ENCODE data around the gene ENPP6. TPM values are rescaled to one million over a fixed set of nuclear protein-coding genes. Genes with fewer than 3 reads are reported as not detected.
A peak's percentile ranks its signal among the peaks of the same experiment; 100 is the strongest.

The ENPP6 gene
- total and polyA plus RNA-seq, 4 experiments from 2014 or later = not detected

DNA sequence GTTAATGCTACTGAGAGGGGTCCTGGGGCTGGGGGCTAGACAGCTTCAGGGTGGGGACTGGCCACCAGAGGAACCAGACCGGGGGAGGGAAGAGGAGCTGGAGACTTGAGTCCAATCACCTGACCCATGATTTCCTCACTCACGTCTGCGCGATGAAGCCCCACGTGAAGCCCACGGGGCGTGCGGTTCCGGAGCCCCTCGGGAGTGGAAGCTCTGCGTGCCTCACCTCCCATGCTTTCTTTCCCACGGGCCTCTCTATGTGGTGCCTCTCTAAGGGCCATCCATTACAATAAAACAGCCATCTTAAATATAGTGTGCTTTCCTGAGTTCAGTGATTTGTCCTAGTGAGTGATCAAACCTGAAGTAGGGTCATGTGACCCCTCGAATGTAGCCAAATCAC, 119.9 kb downstream of the ENPP6 start:
- H3K4me3 Mint-ChIP-seq = peak overlapping the region in 3 of 8 donors; percentile 79 to 84 (median 82)
- ChIA-PET POLR2A (ENCODE audit: partially characterized antibody) (no interaction called here), CTCF (ENCODE audit: partially characterized antibody) (interaction anchor here (1.5 kb wide), 1 partner anchor 11 kb away, joined by 4 read pairs; no protein-coding TSS in a partner anchor)
- no peak overlapping the region for H3K4me3 ChIP-seq (ENCODE audit: low read length in 2 of 2)
- no peaks in the 10 kb centered on the region for H3K36me3 Mint-ChIP-seq
- H3K27ac Mint-ChIP-seq = no peak overlapping the region
- no peak overlapping the region for H3K27ac ChIP-seq (ENCODE audit: low read depth, low read length)
- peaks cover 6 to 20% of the 10 kb centered on the region in 2 donors for H3K27me3 Mint-ChIP-seq
- no peaks in the 10 kb centered on the region for H3K9me3 Mint-ChIP-seq
- H3K4me1 ChIP-seq (ENCODE audit: insufficient read depth, low read length) = peaks cover 5% of the 10 kb centered on the region
- H3K36me3 ChIP-seq (ENCODE audit: insufficient read depth, low read length) = no peaks in the 10 kb centered on the region
- no peak for DNase-seq
- H3K9me3 ChIP-seq (ENCODE audit: control insufficient read depth in 1 of 2, low read length in 2 of 2) = no peaks in the 10 kb centered on the region
- H3K27me3 ChIP-seq (ENCODE audit: insufficient read depth, low read length) = no peaks in the 10 kb centered on the region
- H3K4me1 Mint-ChIP-seq = peaks cover 0 to 7% (median 2%) of the 10 kb centered on the region in 4 donors
- intact Hi-C loops (cut with micrococcal nuclease) = no loop called here

- POLR2A ChIA-PET (ENCODE audit: partially characterized antibody) = no interaction called here
- Histone ChIP-seq H3K4me1 (ENCODE audit: insufficient read depth, low read length) (peaks cover 5% of the 10 kb centered on the region), H3K27ac (ENCODE audit: low read depth, low read length) (no peak overlapping the region), H3K9me3 (ENCODE audit: control insufficient read depth in 1 of 2, low read length in 2 of 2) (no peaks in the 10 kb centered on the region), H3K4me3 (ENCODE audit: low read length in 2 of 2) (no peak overlapping the region), H3K36me3 (ENCODE audit: insufficient read depth, low read length) (no peaks in the 10 kb centered on the region), H3K27me3 (ENCODE audit: insufficient read depth, low read length) (no peaks in the 10 kb centered on the region)
- DNase-seq = no peak
- Mint-ChIP-seq H3K36me3 (no peaks in the 10 kb centered on the region), H3K4me1 (peaks cover 0 to 7% (median 2%) of the 10 kb centered on the region in 4 donors), H3K27me3 (peaks cover 6 to 20% of the 10 kb centered on the region in 2 donors), H3K9me3 (no peaks in the 10 kb centered on the region), H3K4me3 (peak overlapping the region; percentile 39 to 84 (median 73)), H3K27ac (no peak overlapping the region)
- CTCF ChIA-PET (ENCODE audit: partially characterized antibody) = interaction anchor here (1.5 kb wide), 1 partner anchor 12 kb away, joined by 4 read pairs; no protein-coding TSS in a partner anchor
- intact Hi-C loops (cut with micrococcal nuclease) = no loop called here
Observed at GRCh38 chr4:184097241-184097605, 120.5 kb downstream of the ENPP6 start.

- peak overlapping the region; percentile 39 to 84 (median 73) for H3K4me3 Mint-ChIP-seq
- intact Hi-C loops (cut with micrococcal nuclease) = no loop called here
Observed at GRCh38 chr4:184096561-184097240, 121.0 kb downstream of the ENPP6 start.

DNA sequence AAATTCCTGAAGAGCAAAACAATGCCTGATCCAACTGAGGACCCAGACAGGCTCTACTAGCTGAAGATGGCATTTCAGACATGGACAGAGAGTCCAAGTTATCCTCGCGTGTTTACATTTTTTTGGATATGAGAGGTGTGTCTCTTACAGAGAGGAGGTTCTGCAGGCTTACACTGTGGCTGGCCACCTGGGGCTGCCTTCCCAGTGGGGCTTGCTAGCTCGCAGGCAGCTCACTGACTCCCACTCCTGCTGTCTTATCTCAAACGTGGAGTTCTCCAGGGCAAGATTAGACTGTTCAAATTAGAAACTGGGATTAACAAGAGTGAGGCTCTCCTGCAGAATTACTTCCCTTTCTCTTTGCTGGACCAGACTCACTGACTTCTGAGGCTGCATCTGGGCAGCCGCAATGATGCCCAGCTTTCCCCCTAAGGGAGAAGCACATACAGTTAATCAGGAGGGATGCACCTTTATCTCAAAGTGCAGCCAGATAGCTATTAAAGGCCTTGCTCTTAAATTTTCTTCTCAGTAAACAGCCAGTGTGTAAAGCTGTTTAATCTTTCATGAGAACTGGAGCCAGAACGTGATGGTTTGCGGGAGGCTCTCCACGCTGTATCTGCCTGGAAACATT, 123.0 kb downstream of the ENPP6 start:
- DNase-seq = no peak
- H3K9me3 ChIP-seq (ENCODE audit: control insufficient read depth in 1 of 2, low read length in 2 of 2) = no peaks in the 10 kb centered on the region
- Mint-ChIP-seq H3K27ac (no peak overlapping the region), H3K36me3 (no peaks in the 10 kb centered on the region), H3K4me1 (peaks cover 0 to 7% (median under 1%) of the 10 kb centered on the region in 4 donors), H3K27me3 (peaks cover 3 to 23% of the 10 kb centered on the region in 2 donors), H3K4me3 (no peak overlapping the region), H3K9me3 (no peaks in the 10 kb centered on the region)
- ChIA-PET CTCF (ENCODE audit: partially characterized antibody) (no interaction called here), POLR2A (ENCODE audit: partially characterized antibody) (no interaction called here)
- intact Hi-C loops (cut with micrococcal nuclease) = no loop called here
- H3K36me3 ChIP-seq (ENCODE audit: insufficient read depth, low read length) = no peaks in the 10 kb centered on the region
- H3K4me1 ChIP-seq (ENCODE audit: insufficient read depth, low read length) = peaks cover 5% of the 10 kb centered on the region
- H3K4me3 ChIP-seq (ENCODE audit: low read length in 2 of 2) = no peak overlapping the region
- no peak overlapping the region for H3K27ac ChIP-seq (ENCODE audit: low read depth, low read length)
- no peaks in the 10 kb centered on the region for H3K27me3 ChIP-seq (ENCODE audit: insufficient read depth, low read length)

More at GRCh38 chr4:184096561-184097240, 121.0 kb downstream of the ENPP6 start:
- Mint-ChIP-seq H3K27me3 (peaks cover 3 to 20% of the 10 kb centered on the region in 2 donors), H3K9me3 (no peaks in the 10 kb centered on the region), H3K36me3 (no peaks in the 10 kb centered on the region), H3K27ac (no peak overlapping the region), H3K4me1 (peaks cover 0 to 7% (median 2%) of the 10 kb centered on the region in 4 donors)
- Histone ChIP-seq H3K4me3 (ENCODE audit: low read length in 2 of 2) (no peak overlapping the region), H3K4me1 (ENCODE audit: insufficient read depth, low read length) (peaks cover 5% of the 10 kb centered on the region), H3K36me3 (ENCODE audit: insufficient read depth, low read length) (no peaks in the 10 kb centered on the region), H3K27me3 (ENCODE audit: insufficient read depth, low read length) (no peaks in the 10 kb centered on the region), H3K27ac (ENCODE audit: low read depth, low read length) (no peak overlapping the region), H3K9me3 (ENCODE audit: control insufficient read depth in 1 of 2, low read length in 2 of 2) (no peaks in the 10 kb centered on the region)
- DNase-seq = no peak
- CTCF ChIA-PET (ENCODE audit: partially characterized antibody) = interaction anchor here (1.5 kb wide), 1 partner anchor 12 kb away, joined by 4 read pairs; no protein-coding TSS in a partner anchor
- POLR2A ChIA-PET (ENCODE audit: partially characterized antibody) = no interaction called here

GRCh38 chr4:184091986-184092385, 125.7 kb downstream of the ENPP6 start:
- Histone ChIP-seq H3K36me3 (ENCODE audit: insufficient read depth, low read length) (no peaks in the 10 kb centered on the region), H3K4me3 (ENCODE audit: low read length in 2 of 2) (no peak overlapping the region), H3K27ac (ENCODE audit: low read depth, low read length) (no peak overlapping the region), H3K9me3 (ENCODE audit: control insufficient read depth in 1 of 2, low read length in 2 of 2) (no peaks in the 10 kb centered on the region), H3K27me3 (ENCODE audit: insufficient read depth, low read length) (no peaks in the 10 kb centered on the region), H3K4me1 (ENCODE audit: insufficient read depth, low read length) (peaks cover 2% of the 10 kb centered on the region)
- peaks cover 0 to under 1% (median 0%) of the 10 kb centered on the region in 4 donors for H3K4me1 Mint-ChIP-seq
- H3K36me3 Mint-ChIP-seq = no peaks in the 10 kb centered on the region
- H3K9me3 Mint-ChIP-seq = no peaks in the 10 kb centered on the region
- ChIA-PET CTCF (ENCODE audit: partially characterized antibody) (no interaction called here), POLR2A (ENCODE audit: partially characterized antibody) (no interaction called here)
- no peak for DNase-seq
- intact Hi-C loops (cut with micrococcal nuclease) = no loop called here
- peaks cover 7 to 15% of the 10 kb centered on the region in 2 donors for H3K27me3 Mint-ChIP-seq
- no peak overlapping the region for H3K27ac Mint-ChIP-seq
- no peak overlapping the region for H3K4me3 Mint-ChIP-seq

DNA sequence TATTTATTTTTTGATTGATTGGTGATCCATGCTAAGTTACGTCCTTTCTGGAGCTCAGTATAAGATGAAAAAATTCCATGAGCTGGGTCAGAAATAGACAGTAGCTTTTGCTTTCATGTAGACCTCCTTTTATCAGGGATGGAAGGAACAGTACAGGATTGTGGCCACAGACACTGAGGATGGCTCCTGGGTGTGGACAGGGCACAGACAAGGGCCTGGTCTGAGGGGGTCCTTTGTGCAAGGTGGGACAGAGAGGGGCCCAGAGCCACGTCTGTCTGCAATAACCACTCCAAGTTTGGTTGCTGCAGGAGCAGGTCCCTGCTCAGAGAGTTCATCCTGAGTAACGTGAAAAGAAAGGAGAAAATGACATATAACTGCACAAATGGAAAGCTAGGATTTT, 127.1 kb downstream of the ENPP6 start:
- ChIA-PET CTCF (ENCODE audit: partially characterized antibody) (no interaction called here), POLR2A (ENCODE audit: partially characterized antibody) (no interaction called here)
- H3K4me3 Mint-ChIP-seq = no peak overlapping the region
- no peak overlapping the region for H3K27ac Mint-ChIP-seq
- no peaks in the 10 kb centered on the region for H3K36me3 Mint-ChIP-seq
- H3K27me3 Mint-ChIP-seq = peaks cover 6 to 7% of the 10 kb centered on the region in 2 donors
- no peak overlapping the region for H3K27ac ChIP-seq (ENCODE audit: low read depth, low read length)
- H3K4me3 ChIP-seq (ENCODE audit: low read length in 2 of 2) = no peak overlapping the region
- H3K27me3 ChIP-seq (ENCODE audit: insufficient read depth, low read length) = no peaks in the 10 kb centered on the region
- H3K4me1 ChIP-seq (ENCODE audit: insufficient read depth, low read length) = no peaks in the 10 kb centered on the region
- intact Hi-C loops (cut with micrococcal nuclease) = no loop called here
- H3K9me3 ChIP-seq (ENCODE audit: control insufficient read depth in 1 of 2, low read length in 2 of 2) = no peaks in the 10 kb centered on the region
- peaks cover 0 to 1% (median 0%) of the 10 kb centered on the region in 8 donors for H3K9me3 Mint-ChIP-seq
- H3K4me1 Mint-ChIP-seq = no peaks in the 10 kb centered on the region
- no peak for DNase-seq
- H3K36me3 ChIP-seq (ENCODE audit: insufficient read depth, low read length) = no peaks in the 10 kb centered on the region

- no peaks in the 10 kb centered on the region for H3K4me1 Mint-ChIP-seq
- POLR2A ChIA-PET (ENCODE audit: partially characterized antibody) = no interaction called here
- peaks cover 25 to 42% of the 10 kb centered on the region in 2 donors for H3K27me3 Mint-ChIP-seq
- Histone ChIP-seq H3K27ac (ENCODE audit: low read depth, low read length) (no peak overlapping the region), H3K4me3 (ENCODE audit: low read length in 2 of 2) (no peak overlapping the region), H3K9me3 (ENCODE audit: control insufficient read depth in 1 of 2, low read length in 2 of 2) (no peaks in the 10 kb centered on the region), H3K4me1 (ENCODE audit: insufficient read depth, low read length) (no peaks in the 10 kb centered on the region), H3K27me3 (ENCODE audit: insufficient read depth, low read length) (no peaks in the 10 kb centered on the region), H3K36me3 (ENCODE audit: insufficient read depth, low read length) (no peaks in the 10 kb centered on the region)
- intact Hi-C loops (cut with micrococcal nuclease) = no loop called here
- CTCF ChIA-PET (ENCODE audit: partially characterized antibody) = no interaction called here
- DNase-seq = no peak
- peaks cover 0 to 12% (median 0%) of the 10 kb centered on the region in 8 donors for H3K9me3 Mint-ChIP-seq
- H3K27ac Mint-ChIP-seq = no peak overlapping the region
- no peaks in the 10 kb centered on the region for H3K36me3 Mint-ChIP-seq
- no peak overlapping the region for H3K4me3 Mint-ChIP-seq
Observed at GRCh38 chr4:184080674-184081073, 137.0 kb downstream of the ENPP6 start.

All from CD4-positive, alpha-beta memory T cell (primary cell).